Fibroblast of the aortic adventitia (primary cell): ENCODE data around the gene UVSSA. TPM values are rescaled to one million over a fixed set of nuclear protein-coding genes. Genes with fewer than 3 reads are reported as not detected.
A peak's percentile ranks its signal among the peaks of the same experiment; 100 is the strongest.

ENCODE experiments used
- DNase-seq: peaks from one replicate; pipeline ENCODE4 v3.0.0-alpha.2; 2010; ENCODE audit warnings: low read depth
- H3K4me3 ChIP-seq: 2 replicates; pipeline ENCODE4 v1.5.1; 2011; ENCODE audit warnings: low read depth, mild to moderate bottlenecking, control low read depth, low read length, moderate library complexity
- CTCF ChIP-seq: IDR thresholded peaks from 2 replicates; pipeline ENCODE4 v1.5.1; 2011; ENCODE audit warnings: mild to moderate bottlenecking, low read length, control low read depth, inconsistent platforms; ENCODE audit not compliant: insufficient read depth
- total RNA-seq: library from RNA; depleted of rRNA; stranded (reverse); fragments of >200 nt; gene quantifications from 2 replicates; pipeline ENCODE4 v1.2.3, GENCODE V29; 2012; ENCODE audit warnings: low replicate concordance

Gene UVSSA
- total RNA-seq, 1 donor: 8.7 TPM

- no peak for DNase-seq
- no peak for TF ChIP-seq CTCF
- no peak overlapping the region for H3K4me3 ChIP-seq
Observed at GRCh38 chr4:1340181-1340747, 6.7 kb upstream of the UVSSA start.

GRCh38 chr4:1340861-1341260, 6.1 kb upstream of the UVSSA start:
- DNase-seq: no peak
- TF ChIP-seq CTCF: no peak
- no peak overlapping the region for H3K4me3 ChIP-seq

GRCh38 chr4:1342003-1342402, 5.0 kb upstream of the UVSSA start:
- TF ChIP-seq CTCF: no peak
- no peak for DNase-seq
- no peak overlapping the region for H3K4me3 ChIP-seq

GRCh38 chr4:1344696-1345095, 2.3 kb upstream of the UVSSA start:
- peak overlapping the region; percentile 13 for H3K4me3 ChIP-seq
- no peak for TF ChIP-seq CTCF

GRCh38 chr4:1345903-1346780, 866 bp upstream of the UVSSA start:
- H3K4me3 ChIP-seq: peak overlapping the region; percentile 79
- peak; percentile 29 for DNase-seq
- no peak for TF ChIP-seq CTCF

More at GRCh38 chr4:1344696-1345095, 2.3 kb upstream of the UVSSA start:
- no peak for DNase-seq

- peak overlapping the region; percentile 74 for H3K4me3 ChIP-seq
- peak; percentile 87 for DNase-seq
- TF ChIP-seq CTCF: no peak
Observed at GRCh38 chr4:1347410-1347864, 429 bp downstream of the UVSSA start.
